Activated T-cell treated with anti-CD3 and anti-CD28 coated beads for 48 hours (primary cell): ENCODE measurements around the gene STRA8.
"Not testable (repeated sequence)": the region's sequence is repeated elsewhere in the genome, so short reads cannot be mapped to it uniquely, and the experiment has no call there.

Experiments used
- DNase-seq: peaks from one replicate; pipeline ENCODE4 v3.0.0-alpha.2; 2020; ENCODE audit warnings: low read depth

STRA8 gene

DNA sequence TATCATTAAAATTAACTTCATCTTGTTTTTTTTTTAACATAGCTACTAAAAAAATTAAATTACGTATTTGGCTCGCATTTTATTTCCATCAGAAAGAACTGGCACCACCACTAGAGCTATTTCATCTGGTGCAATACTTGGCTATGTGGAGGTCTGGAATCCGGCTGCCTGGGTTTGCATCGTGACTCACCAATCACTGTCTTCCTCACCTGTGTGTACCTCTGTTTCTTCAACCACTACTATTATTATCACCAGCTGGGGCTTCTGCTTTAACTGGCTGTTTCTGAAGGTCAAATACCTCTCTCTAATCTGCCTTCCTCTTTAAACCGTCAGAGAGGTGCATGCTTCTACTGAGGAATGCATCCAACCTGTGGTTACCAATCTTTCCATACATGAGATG, 28.8 kb upstream of the STRA8 start:
- no peak for DNase-seq

DNA sequence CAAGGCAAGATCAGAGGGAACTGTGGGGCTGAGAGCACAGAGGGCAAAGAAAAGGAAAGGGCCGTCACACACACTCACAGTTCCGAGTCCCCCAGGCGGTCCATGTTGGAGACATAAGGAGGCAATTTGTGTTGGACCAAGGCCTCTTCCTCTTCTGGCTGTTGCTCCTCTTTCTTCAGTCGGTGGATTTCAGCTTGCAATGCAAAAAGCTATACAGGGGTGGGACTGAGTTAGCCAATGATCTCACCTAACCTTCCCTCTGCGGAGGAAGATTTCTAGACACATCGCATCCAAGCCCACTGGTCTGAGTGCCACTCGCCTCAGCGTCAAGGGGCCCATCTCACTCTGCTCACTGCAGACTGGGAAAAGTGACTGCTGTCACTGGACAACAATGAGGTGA, 27.8 kb upstream of the STRA8 start:
- DNase-seq: no peak

GRCh38 chr7:135206941-135207391, 26.7 kb upstream of the STRA8 start:
- no peak for DNase-seq

DNA sequence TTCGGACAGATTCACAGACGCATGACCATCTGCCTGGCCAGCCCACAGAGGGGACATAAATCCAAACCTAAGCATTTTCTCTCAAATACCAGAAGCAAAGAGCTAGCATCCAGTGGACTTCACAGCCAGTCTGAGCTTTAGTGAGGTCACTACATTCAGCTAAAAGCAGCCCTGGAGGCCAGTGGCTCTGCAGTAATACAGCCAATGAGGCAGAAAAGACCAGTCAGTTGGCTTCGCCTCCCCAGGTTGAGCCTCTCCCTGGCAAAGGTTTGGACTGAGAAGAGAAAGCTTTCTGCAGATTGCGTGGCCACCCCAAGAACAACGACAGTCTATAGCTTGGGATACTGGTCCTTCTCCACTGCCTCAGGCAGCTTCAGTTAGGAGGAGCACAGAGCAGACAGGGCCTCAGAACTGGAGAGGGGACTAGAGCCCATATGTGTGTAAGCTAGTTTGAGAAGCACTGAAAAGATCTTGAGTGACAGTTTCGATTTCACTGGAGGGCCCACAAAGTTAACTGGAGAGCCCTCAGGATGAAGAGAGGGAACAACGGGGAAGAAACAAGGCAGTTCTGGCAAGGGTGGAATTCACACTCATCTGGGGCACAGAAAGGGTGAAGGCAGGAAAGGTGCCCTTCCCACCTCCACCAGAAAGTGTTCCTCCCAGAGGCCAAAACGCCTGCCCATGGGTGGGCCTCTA, 26.1 kb upstream of the STRA8 start:
- no peak for DNase-seq

GRCh38 chr7:135208102-135208793, 25.4 kb upstream of the STRA8 start:
- no peak for DNase-seq

- no peak for DNase-seq
These were observed 24.3 kb upstream of the STRA8 start for GRCh38 chr7:135209225-135209834.

DNA sequence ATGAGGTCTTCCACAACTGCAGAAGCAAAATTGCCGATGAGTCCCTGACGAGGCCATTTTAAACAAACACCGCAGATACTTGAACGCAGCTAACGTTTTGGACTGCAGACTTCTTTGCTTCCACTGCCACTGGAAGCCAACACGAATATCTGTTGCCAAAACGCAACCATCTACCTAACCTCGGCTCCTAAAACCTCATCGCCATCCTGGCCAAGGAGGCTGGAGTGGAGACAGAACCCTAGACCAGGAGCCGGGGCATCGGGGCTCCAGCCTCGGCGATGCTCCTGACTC, 22.8 kb upstream of the STRA8 start:
- no peak for DNase-seq

GRCh38 chr7:135211179-135211945, 22.3 kb upstream of the STRA8 start, which contains the start of gene WDR91:
WDR91 (minus strand) TSS chr7:135211526; CDS start chr7:135211502, 24 bp downstream.
- peak; percentile 99 for DNase-seq

DNA sequence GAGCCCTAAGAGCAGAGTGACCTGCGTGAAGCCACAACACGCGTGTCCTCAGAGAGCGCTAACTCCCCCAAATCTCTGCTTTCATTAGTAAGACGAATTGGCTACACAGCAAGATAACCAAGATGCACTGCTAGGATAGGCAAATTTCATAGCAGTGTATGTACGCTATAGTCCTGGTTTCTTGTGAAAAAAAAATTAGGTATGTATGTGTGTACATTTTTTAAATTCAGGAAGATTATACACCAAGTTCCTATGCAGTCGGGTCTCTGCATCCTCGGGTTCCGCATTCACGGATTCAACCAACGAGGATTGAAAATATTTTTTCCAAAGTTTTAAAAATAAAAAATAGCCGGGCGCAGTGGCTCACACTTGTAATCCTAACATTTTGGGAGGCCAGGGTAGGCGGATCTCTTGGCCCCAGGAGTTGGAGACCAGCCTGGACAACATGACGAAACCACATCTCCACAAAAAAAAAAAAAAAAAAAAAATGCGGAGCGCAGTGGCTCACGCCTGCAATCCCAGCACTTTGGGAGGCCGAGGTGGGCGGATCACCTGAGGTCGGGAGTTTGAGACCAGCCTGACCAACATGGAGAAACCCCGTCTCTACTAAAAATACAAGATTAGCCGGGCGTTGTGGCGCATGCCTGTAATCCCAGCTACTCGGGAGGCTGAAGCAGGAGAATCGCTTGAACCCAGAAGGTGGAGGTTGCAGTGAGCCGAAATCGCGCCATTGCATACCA, 21.5 kb upstream of the STRA8 start:
- not testable (repeated sequence) for DNase-seq

- DNase-seq: no peak
These were observed 19.8 kb upstream of the STRA8 start for GRCh38 chr7:135213831-135214230.

DNA sequence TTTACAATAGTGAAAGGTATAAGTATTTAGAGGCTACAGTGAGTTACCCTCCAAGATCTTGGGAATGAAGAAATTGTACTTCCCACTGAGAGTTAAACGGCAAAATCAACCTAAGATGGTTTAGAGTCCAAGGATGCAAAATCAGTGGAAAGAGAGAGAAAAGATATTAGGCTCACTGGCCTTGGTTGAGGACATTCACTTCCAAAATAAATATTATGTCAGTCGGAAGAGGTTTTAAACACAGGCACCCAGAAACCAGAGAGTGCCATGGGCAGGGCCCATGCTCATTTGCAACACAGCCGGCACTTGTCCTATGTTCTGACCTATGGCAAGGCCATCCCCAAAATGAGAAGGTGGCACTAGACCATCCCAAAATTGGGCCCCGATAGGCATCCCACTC, 18.5 kb upstream of the STRA8 start:
- no peak for DNase-seq

GRCh38 chr7:135215698-135216097, 17.9 kb upstream of the STRA8 start:
- DNase-seq: no peak

DNA sequence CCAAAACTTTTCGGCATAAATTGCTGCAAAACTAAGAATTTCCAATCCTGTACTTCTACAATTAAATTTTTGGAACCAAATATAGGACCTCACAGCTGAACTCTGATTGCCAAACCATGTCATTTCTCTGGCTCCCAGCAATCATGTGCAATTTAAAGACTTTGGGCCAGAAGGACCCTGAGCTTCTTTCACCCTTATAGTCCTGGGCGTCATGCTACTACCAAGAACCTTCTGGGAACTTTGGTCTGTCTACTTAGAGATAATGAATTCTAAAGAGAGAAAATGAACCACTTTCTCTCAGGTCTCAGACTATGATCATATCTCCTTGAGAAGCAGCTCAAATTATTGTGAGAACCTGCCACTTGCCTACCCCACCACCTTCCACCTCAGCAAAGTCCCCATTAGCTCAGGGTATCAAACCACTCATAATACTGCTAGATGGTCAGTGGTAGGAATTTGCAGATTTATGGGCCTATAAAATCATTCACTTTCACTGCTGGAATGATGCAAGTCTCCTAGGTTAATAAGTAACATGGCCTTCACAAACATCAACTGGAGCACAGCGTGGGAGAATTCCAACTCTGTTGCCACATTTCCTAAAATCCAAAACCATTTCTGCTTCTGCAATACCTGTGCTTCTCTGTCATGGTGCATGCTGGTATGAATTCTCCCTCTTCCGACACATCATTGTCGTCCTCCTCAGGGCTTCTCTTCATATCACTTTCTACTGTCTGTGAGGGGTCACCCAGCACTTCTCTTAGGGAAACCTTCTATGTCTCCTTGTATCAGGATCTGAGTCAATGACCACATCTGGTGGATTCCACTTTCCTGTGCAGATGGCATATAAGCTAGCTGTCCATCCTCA, 15.8 kb upstream of the STRA8 start:
- no peak for DNase-seq

GRCh38 chr7:135224027-135224426, 9.6 kb upstream of the STRA8 start:
- no peak for DNase-seq

- no peak for DNase-seq
These were observed 2.0 kb upstream of the STRA8 start for GRCh38 chr7:135231686-135232085.

DNA sequence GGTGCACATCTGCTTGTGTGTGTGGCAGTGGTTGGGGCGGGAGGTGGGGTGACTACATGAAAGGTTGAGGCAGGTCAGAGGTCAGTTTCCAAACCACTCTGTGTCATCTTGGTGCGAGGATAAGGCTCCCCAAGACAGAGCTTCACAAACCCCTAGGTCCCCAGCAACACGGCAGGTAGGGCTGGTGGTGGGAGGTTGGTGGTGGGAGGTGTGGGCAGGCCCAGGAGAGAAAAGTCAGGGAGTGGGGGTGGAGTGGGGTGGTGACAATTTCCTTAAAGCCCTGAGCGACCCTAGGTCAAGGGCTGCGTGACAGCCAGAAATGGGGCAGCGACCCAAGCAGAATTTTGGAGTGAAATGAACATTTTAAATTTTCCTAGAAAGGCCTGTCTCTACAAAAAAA, 1.6 kb upstream of the STRA8 start:
- DNase-seq: no peak

DNA sequence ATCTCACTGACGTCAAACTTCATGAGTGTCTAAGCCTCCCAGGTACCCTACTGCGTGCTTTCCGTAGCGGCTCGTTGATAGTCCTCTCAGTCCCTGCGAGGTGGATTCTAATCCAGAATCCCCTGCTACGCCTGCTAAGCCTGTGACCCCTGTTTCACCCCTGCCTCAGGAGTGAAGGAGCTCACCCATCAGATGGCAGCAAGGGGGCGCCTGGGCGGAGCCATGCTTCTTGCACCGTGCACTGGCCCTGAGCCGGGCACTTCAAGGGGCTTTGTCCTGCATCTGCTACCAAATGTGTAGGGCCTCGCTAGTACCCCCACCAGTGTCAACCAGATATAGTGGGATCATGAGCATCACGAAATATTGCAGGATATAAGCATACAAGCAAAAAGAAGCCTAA, 918 bp upstream of the STRA8 start:
- DNase-seq: no peak

DNA sequence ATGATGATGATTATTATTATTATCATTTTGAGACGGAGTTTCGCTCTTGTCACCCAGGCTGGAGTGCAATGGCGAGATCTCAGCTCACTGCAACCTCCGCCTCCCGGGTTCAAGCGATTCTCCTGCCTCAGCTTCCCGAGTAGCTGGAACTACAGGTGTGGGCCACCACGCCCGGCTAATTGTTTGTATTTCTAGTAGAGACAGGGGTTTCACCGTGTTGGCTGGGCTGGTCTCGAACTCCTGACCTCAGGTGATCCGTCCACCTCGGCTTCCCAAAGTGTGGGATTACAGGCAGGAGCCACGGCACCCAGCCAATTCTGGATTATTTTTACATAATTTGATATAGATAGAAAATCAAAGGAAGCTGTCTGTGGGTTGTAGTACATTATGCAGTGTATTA, 457 bp downstream of the STRA8 start:
- not testable (repeated sequence) for DNase-seq

- DNase-seq: no peak
These were observed 1.1 kb downstream of the STRA8 start for GRCh38 chr7:135234727-135235126.

- DNase-seq: no peak
These were observed 2.2 kb downstream of the STRA8 start for GRCh38 chr7:135235841-135236240.

DNA sequence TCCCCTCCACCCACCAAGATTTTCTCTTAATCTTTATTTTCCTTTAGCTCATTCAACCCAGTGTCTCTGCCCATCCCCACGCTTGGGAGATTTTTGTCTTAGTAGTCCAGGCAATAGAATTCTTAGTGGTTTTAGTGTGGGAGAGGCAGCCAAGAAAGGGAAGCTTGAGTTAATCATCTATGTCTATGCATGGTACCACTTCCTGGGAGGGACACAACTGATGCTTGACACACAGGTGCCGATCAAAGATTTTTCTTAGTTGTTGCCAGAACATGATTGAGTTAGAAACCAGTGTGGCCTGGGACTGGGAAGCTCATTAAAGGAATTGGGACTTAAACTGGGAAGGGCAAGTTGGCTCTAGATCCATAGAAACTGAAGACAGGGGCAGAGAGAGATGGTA, 3.1 kb downstream of the STRA8 start:
- DNase-seq: no peak
